HG03135 (cell line): Measurements from ENCODE around the gene THAP7.
"Not testable (repeated sequence)": the region's sequence is repeated elsewhere in the genome, so short reads cannot be mapped to it uniquely, and the experiment has no call there.

Experiments
- ATAC-seq: cut with Tn5 transposase; IDR thresholded peaks from one replicate; pipeline ENCODE4 v1.9.1; 2021; ENCODE audit warnings: mild to moderate bottlenecking, moderate library complexity; ENCODE audit not compliant: unreplicated experiment

THAP7 gene

GRCh38 chr22:20979940-20980453 is 21.9 kb downstream of the THAP7 start:
- ATAC-seq: no peak

DNA sequence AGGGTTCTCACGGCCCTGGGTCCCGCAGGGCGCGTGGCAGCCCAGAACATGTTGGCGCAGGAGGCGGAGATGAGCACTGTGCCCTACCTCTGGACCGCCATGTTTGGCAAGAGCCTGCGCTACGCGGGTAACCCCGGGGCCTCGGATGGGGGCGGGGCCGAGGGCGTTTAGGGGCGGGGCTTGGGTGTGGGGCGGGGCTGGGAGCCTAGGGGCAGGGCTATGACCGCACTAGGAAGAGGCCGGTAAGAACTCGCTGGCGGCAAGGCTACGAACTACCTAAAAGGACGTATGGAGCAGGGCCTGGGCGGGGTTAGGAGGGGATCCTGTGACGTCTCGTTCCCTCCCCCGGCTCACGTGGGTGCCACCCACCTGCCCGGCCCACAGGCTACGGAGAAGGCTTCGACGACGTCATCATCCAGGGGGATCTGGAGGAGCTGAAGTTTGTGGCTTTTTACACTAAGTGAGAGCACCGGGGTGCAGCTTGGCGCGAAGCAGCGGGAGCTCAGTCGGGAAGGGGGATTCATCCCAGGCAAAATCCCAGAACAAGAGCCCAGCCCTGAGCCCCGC is 22.6 kb downstream of the THAP7 start:
- ATAC-seq: no peak

DNA sequence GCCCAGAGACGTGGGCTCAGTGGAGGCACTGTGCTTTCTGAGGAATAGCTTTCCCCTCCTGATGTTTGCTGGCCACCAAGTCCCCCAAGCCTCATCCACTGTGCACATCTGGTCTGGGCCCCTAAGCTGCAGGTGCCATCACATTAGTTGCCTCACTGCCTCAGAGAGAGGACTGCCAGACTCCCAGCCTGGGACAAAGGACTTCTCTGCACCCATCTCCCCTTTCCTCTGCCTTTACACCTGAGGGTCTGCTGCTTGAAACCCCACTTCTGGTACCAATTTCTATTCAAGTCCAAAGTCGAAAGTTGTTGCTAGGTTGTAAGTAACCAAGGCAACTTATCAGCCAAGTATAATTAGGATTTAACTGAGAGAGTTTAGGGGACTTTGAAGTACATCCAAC is 23.5 kb downstream of the THAP7 start:
- ATAC-seq: no peak

- ATAC-seq: no peak
These were observed 24.3 kb downstream of the THAP7 start for GRCh38 chr22:20977516-20978170.

DNA sequence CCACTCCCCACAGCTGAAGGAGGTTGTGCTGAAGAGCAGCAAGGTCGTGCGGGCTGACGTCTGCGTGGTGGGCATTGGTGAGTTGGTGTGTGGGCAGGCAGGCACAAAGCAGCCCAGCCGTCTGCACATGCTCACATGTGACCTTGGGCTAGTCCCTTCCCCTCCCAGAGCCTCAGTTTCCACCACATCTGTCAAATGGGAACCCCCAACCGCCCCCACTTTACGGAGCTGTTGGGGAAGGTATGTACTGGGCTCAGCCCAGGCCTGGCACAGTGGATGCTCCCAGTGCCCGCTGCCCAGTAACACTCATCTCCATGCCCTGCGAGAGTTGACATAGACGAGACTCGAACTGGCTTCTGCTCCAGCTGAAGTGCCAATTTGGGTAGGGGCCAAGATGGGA is 24.9 kb downstream of the THAP7 start:
- no peak for ATAC-seq

DNA sequence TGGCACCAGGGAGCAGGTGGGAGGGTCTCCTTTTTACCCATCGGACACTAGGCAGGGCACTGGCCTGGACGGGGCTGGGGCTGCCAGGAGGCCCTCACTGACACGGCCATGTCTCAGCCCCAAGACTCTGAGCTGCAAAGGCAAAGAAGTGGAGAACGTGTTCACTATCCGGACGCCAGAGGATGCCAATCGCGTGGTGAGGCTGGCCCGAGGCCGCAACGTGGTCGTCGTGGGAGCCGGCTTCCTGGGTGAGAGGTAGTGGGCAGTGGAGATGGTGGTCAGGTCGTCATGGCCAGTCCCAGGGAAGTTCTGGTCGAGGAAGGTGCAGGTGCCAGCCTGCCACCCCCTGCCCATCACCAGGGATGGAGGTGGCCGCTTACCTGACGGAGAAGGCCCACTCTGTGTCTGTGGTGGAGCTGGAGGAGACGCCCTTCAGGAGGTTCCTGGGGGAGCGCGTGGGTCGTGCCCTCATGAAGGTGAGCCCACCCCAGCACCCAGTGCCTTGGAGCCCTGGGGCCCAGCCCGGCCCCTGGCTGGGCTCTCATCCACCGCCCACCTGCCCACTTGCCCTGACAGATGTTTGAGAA is 25.5 kb downstream of the THAP7 start:
- no peak for ATAC-seq

GRCh38 chr22:20975541-20976290 is 26.2 kb downstream of the THAP7 start:
- no peak for ATAC-seq

GRCh38 chr22:20974336-20974955 is 27.5 kb downstream of the THAP7 start:
- ATAC-seq: no peak

- no peak for ATAC-seq
These were observed 28.2 kb downstream of the THAP7 start for GRCh38 chr22:20973634-20974286.

- ATAC-seq: no peak
These were observed 28.9 kb downstream of the THAP7 start for GRCh38 chr22:20972933-20973577.

- not testable (repeated sequence) for ATAC-seq
These were observed 29.8 kb downstream of the THAP7 start for GRCh38 chr22:20972014-20972694.

GRCh38 chr22:20970939-20971657 is 30.8 kb downstream of the THAP7 start:
- no peak for ATAC-seq

DNA sequence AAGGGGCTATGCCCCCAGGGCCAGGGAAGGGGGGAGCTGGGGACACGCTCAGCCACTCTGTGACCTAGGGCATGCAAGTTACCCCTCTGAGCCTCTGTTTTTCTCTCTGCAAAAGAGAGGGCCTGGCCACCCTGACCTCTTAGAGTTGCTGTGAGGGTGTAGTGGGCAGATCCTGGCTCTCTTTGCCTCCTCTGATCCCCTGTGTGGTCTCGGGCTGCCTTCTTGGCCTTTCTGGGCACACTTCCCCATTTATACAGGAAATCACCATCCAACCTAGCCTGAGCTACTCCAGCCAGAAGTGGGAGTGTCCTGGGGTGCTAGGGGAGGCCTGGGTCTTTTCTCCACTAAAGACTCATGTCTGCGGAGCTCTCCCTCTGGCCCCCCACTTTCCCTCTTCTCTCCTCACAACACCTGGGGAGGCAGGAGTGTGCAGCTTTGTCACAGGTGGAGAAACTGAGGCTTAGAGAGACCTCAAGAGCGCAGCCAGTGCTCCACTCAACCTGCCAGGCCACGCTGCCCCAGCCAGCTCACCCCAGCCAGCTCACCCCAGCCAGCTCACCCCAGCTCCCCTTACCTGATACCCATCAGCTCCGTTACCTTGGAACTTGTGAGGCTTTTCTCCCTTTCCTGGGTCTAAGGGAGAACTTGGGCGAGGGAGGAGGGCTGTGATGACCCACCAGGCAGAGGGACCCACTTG is 33.5 kb downstream of the THAP7 start:
- no peak for ATAC-seq

DNA sequence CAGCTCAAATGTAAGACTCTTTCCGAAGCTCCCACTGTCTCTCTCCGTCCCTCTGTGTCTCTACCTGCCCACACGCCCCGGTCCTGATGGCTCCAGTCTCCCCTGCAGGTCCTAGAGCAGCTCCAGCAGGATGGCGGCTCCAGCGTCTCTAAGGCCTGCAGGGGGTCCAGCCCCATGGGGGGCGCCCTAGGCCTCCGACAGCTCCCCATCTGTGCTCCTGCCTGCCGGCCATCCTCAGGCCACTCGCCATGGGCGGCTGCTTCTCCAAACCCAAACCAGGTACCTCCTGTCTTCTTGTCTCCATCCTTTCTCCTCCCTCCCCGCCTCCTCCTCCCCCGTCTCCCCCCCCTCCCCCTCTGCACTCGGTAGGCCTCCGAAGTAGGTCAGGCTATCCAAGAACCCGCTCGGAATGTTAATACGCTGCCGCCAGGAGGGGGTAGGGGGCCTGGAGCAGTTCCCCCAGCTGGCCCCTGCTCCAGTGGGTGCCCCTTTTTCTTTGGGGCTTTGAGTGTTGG is 34.2 kb downstream of the THAP7 start:
- no peak for ATAC-seq

DNA sequence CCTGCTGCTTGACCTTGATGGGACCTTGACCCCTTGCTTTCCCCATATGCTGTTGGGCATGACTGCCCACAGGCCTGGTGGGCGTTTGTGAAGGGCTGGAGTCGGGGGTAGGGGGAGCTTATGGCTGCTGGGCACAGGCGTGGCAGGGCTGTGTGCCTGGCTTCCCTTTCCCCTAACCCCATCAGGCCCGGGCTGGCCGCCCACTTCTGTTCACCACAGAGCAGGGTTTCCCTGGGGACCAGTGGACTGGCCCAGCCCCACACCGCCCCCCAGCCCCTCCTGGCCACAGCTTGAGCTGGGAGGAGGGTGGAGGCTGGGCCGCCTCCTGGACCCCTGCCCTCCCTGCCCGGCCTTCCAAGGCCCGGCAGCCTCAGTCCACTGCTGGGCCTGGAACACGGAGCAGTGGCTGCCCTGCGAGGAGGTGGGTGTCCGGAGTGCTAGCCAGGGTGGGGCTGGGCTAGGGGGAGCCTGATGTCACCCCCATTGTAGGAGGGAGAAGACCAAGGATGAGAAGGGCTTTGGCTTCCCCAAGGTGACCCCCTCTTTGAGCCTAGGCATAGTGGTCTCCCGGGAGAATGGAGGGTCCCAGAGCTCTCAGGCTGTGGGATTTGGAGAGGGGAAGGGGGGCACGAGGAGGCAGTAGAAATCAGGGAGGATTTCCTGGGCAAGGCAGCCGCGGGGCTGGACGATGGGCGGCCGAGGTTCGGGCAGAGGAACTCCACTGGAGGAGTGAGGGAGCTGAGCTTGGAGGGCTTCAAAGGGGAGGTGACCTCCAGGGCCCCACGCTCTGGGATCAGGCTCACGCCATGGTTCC is 34.8 kb downstream of the THAP7 start, which contains the start of gene AIFM3:
AIFM3 (plus strand) TSS at position 373 of the 814 bp plus-strand sequence. CDS start 690 bp downstream, outside the sequence.
- ATAC-seq: no peak

DNA sequence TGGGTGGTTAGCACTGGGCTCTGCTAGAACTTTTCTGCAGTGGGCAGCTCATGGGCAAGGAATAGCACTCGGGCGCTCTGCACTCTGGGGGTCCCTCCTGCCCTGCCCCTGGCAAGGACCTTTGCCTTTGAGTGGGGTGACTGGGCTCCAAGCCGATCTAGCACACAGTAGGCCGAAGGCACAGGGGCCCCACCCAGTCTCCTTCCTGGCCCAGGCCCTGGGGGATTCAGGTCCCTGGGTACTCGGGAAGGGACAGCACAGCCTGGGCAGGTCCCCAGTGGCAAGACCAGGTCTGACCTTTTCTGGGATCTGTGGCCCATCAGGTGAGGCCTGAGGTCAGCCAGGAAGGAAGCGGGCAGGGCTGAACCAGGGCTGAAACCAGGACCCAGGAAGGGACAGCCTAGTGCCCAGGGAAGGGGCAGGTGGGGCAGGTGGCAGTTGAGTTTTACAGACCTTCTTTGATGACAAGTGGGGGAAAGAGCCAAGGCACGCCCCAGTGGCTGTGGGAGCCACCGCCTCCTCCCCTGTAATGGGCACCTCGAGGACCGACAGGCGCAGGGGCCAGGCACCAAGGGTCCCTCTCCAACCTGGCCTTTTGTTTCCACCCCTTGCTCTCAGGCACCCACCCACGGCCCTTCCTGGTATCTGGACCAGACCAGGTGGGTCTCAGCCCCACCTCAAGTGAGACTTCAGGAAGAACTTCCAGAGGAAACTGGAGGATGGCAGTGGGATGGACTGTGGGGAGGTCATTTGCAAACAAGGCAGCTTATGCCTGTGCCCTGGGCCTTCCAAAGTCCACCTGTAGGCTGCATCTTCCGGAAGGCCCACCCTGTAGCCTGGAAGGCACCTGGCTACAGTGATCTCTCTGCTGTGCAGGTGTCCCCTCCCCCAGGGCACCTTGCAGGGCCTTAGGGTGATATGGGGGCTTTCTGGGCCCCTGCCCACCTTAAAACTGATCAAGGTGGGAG is 35.7 kb downstream of the THAP7 start:
- ATAC-seq: no peak
